Tibial nerve (tissue), 3 donors: ENCODE data around the gene CYS1.

Experiments
- POLR2A ChIP-seq, 2 donors: fragments of 450-650 bp; IDR thresholded peaks; one replicate each; pipeline ENCODE4 v1.6.1; 2017; ENCODE audit warnings: antibody characterized with exemption in 2 of 2, mild to moderate bottlenecking in 2 of 2, moderate library complexity in 2 of 2
- TF ChIP-seq, protein P1 (sequence below), 5 experiments: fragments of 200-600 bp in 3 of 5; fragments of 450-650 bp in 2 of 5; sonication (generic) in 3 of 5; IDR thresholded peaks; one replicate each; pipeline ENCODE4 v1.5.1; 2016 to 2019; ENCODE audit warnings: antibody characterized with exemption in 5 of 5, mild to moderate bottlenecking in 3 of 5, moderate library complexity in 2 of 5

GRCh38 chr2:10075571-10076209, 4.5 kb downstream of the CYS1 start:
- TF ChIP-seq, protein P1, sequence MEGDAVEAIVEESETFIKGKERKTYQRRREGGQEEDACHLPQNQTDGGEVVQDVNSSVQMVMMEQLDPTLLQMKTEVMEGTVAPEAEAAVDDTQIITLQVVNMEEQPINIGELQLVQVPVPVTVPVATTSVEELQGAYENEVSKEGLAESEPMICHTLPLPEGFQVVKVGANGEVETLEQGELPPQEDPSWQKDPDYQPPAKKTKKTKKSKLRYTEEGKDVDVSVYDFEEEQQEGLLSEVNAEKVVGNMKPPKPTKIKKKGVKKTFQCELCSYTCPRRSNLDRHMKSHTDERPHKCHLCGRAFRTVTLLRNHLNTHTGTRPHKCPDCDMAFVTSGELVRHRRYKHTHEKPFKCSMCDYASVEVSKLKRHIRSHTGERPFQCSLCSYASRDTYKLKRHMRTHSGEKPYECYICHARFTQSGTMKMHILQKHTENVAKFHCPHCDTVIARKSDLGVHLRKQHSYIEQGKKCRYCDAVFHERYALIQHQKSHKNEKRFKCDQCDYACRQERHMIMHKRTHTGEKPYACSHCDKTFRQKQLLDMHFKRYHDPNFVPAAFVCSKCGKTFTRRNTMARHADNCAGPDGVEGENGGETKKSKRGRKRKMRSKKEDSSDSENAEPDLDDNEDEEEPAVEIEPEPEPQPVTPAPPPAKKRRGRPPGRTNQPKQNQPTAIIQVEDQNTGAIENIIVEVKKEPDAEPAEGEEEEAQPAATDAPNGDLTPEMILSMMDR (IDR thresholded peaks at IDR 0.05), result no peak
- TF ChIP-seq POLR2A (IDR thresholded peaks at IDR 0.05), result no peak
